RWPE1 (cell line): Measurements from ENCODE around the gene CTNNA2.

ENCODE experiments used
- CTCF ChIA-PET: fragments of 350-600 bp; sonication (Branson Sonifier 250); formaldehyde crosslinking; extraction: SDS; loops from one replicate; lab custom pipeline; 2021; lab: Yijun Ruan, JAX
- POLR2A ChIA-PET: fragments of 400-600 bp; formaldehyde crosslinking; extraction: SDS; loops from one replicate; lab custom pipeline; 2020; ENCODE audit warnings: antibody characterized with exemption; ENCODE audit not compliant: low non-redundant PET; lab: Yijun Ruan, JAX
- DNase-seq: peaks from one replicate; pipeline ENCODE4 v3.0.0; 2012; ENCODE audit warnings: low spot score
- H3K27ac ChIP-seq: fragments of 450-650 bp; 2 replicates; pipeline ENCODE4 v1.5.1; 2017
- CTCF ChIP-seq: fragments of 450-650 bp; conservative IDR thresholded peaks from 2 replicates; pipeline ENCODE4 v1.5.1; 2017; ENCODE audit warnings: low read depth, mild to moderate bottlenecking

The CTNNA2 gene

GRCh38 chr2:80459028-80459427 lies 946.2 kb downstream of the CTNNA2 start:
- peak; percentile 4 for DNase-seq
- no peak for TF ChIP-seq CTCF
- CTCF ChIA-PET = no interaction called here
- POLR2A ChIA-PET = no interaction called here
- no peak overlapping the region for H3K27ac ChIP-seq

- POLR2A ChIA-PET = no interaction called here
- no peak for TF ChIP-seq CTCF
- no peak for DNase-seq
- H3K27ac ChIP-seq = no peak overlapping the region
- CTCF ChIA-PET = no interaction called here
Measured at GRCh38 chr2:80461505-80462197, 948.8 kb downstream of the CTNNA2 start.

GRCh38 chr2:80462654-80463053 lies 949.8 kb downstream of the CTNNA2 start:
- no peak overlapping the region for H3K27ac ChIP-seq
- no peak for TF ChIP-seq CTCF
- CTCF ChIA-PET = no interaction called here
- POLR2A ChIA-PET = no interaction called here
- DNase-seq = no peak

- ChIA-PET POLR2A (no interaction called here), CTCF (interaction anchor here (0.8 kb wide), 1 partner anchor 25 kb away, joined by 3 read pairs; no protein-coding TSS in a partner anchor)
- DNase-seq = no peak
- TF ChIP-seq CTCF = no peak
- H3K27ac ChIP-seq = no peak overlapping the region
Measured at GRCh38 chr2:80464275-80464674, 951.4 kb downstream of the CTNNA2 start.

- ChIA-PET CTCF (interaction anchor here (0.6 kb wide), 1 partner anchor 35 kb away, joined by 4 read pairs; no protein-coding TSS in a partner anchor), POLR2A (no interaction called here)
- TF ChIP-seq CTCF = no peak
- H3K27ac ChIP-seq = no peak overlapping the region
- no peak for DNase-seq
Measured at GRCh38 chr2:80467262-80467811, 954.5 kb downstream of the CTNNA2 start.

GRCh38 chr2:80469428-80469827 lies 956.6 kb downstream of the CTNNA2 start:
- no peak overlapping the region for H3K27ac ChIP-seq
- DNase-seq = no peak
- ChIA-PET POLR2A (no interaction called here), CTCF (interaction anchor here (0.7 kb wide), 1 partner anchor 1425 kb away, joined by 3 read pairs; no protein-coding TSS in a partner anchor)
- TF ChIP-seq CTCF = no peak
